Measurements from ENCODE around the gene KCNIP3.
A peak's percentile ranks its signal among the peaks of the same experiment; 100 is the strongest.
"Not testable (repeated sequence)": the region's sequence is repeated elsewhere in the genome, so short reads cannot be mapped to it uniquely, and the experiment has no call there.

KCNIP3 gene

DNA sequence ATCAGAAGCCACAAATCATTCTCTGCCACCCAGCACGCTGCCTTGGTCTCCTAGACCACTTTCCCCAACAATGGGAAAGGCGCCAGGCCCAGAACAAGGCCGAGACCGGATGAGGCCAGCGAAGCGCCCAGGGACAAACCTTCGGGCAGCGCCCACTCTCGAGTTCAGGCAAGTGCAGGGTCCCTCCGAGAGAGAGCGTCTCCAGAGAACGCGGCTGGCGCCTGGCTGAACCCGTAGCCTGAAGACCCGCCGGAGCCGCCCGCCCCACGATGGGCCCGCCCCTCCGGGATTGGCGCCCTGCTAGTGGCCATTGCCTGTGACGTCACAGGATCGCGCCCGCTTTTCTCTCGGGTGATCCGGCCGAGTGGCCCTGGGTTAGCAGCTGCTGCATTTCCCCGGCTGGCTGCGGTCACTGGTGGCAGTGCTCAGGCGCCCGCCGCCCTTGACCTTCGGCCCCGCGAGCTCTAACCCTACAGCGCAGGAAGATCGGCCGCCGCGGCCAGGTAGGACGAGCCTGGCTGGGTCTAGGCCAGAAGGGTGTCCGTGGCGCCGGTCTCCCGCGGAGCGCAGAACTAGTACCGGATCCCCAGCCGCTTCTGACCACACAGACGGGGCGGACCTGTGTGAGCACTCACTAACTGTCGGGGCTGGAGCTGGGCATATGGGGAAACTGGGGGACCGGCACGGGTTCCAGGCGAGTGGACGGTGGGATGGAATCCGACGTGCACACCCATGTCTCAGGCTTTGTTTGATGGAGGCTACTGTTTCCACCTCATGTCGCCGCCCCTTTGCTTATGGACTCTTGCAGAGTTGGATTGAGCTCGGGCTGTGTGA, 105.4 kb downstream of the KCNIP3 start, which contains the start of gene FAHD2A:
Gene FAHD2A (plus strand): TSS at position 339 of the 834 bp plus-strand sequence. CDS start 2,851 bp downstream, outside the sequence.
- Histone ChIP-seq H3K27me3 (ENCODE audit: control insufficient read depth in 5 of 5, insufficient read depth in 4 of 5, low read length in 5 of 5) (no peaks in the 10 kb centered on the region), H3K9me3 (ENCODE audit: control insufficient read depth in 5 of 5, low read length in 5 of 5) (no peaks in the 10 kb centered on the region), H3K9ac (ENCODE audit: low read length in 5 of 5) (peak within 1 kb of the TSS; percentile 81 to 98 (median 92)), H3K4me1 (ENCODE audit: control insufficient read depth in 5 of 5, insufficient read depth in 5 of 5, low read length in 5 of 5) (peaks cover 5 to 25% (median 22%) of the 10 kb centered on the region in 5 donors), H3K27ac (ENCODE audit: low read depth, low read length) (peak within 1 kb of the TSS; percentile 76), H3K36me3 (ENCODE audit: control insufficient read depth in 5 of 5, insufficient read depth in 5 of 5, low read length in 5 of 5) (peaks cover 0 to 6% (median 0%) of the 10 kb centered on the region in 5 donors), H3K4me3 (ENCODE audit: low read depth in 1 of 5, low read length in 5 of 5) (peak within 1 kb of the TSS; percentile 93 to 98 (median 95))

DNA sequence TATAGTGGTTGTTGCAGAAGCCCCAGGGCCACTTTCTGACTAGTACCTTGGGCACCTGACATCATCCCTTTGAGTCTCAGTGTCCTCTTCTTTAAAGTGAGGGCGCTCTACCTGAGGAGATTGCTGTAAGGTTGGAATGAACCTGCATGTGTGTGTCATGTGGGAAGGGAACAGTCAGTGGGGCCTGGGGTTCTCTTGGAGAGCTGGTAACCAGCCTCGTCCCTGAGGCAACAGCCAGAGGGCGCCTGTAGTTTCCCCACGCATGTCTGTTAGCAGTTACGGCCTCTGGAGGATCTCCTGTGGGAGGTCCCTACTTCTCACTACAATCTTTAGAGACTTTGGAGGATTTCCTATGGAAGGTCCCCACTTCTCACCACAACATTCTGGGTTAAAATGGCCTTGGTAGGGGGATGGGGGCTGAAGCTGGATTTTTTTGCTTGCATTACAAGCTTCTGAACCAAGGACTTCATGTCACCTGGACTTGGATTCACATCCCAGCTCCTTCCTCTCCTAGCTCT, 106.1 kb downstream of the KCNIP3 start:
- H3K9me3 ChIP-seq (ENCODE audit: control insufficient read depth in 5 of 5, low read length in 5 of 5); H3K36me3 ChIP-seq (ENCODE audit: control insufficient read depth in 5 of 5, insufficient read depth in 5 of 5, low read length in 5 of 5); H3K27me3 ChIP-seq (ENCODE audit: control insufficient read depth in 5 of 5, insufficient read depth in 4 of 5, low read length in 5 of 5): not testable (repeated sequence)
- H3K4me1 ChIP-seq (ENCODE audit: control insufficient read depth in 5 of 5, insufficient read depth in 5 of 5, low read length in 5 of 5) = peaks cover 5 to 25% (median 22%) of the 10 kb centered on the region in 5 donors
- H3K27ac ChIP-seq (ENCODE audit: low read depth, low read length) = peak overlapping the region; percentile 76
- H3K4me3 ChIP-seq (ENCODE audit: low read depth in 1 of 5, low read length in 5 of 5) = peak overlapping the region; percentile 93 to 98 (median 95)
- peak overlapping the region; percentile 81 to 98 (median 92) for H3K9ac ChIP-seq (ENCODE audit: low read length in 5 of 5)

DNA sequence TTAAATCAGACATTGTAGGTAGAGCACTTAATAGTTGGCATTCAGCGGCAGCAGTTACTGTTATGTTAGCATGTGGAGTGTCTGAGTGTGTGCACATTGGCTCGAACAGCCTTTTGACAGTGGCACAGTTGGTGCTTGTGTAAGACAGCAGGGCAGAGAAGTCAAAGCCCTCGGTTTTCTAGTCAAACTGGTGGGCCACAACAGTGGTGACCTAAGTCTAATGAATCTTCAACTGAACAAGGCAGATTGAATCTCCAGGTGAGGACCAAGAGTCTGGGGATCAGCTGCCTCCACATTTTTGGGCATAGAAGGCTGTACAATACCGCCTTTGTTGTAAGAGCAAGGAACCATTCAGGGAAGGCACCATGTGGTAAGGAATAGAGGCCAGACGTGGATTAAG, 106.7 kb downstream of the KCNIP3 start:
- not testable (repeated sequence) for H3K9me3 ChIP-seq (ENCODE audit: control insufficient read depth in 5 of 5, low read length in 5 of 5); H3K27ac ChIP-seq (ENCODE audit: low read depth, low read length); H3K27me3 ChIP-seq (ENCODE audit: control insufficient read depth in 5 of 5, insufficient read depth in 4 of 5, low read length in 5 of 5); H3K36me3 ChIP-seq (ENCODE audit: control insufficient read depth in 5 of 5, insufficient read depth in 5 of 5, low read length in 5 of 5)
- Histone ChIP-seq H3K4me1 (ENCODE audit: control insufficient read depth in 5 of 5, insufficient read depth in 5 of 5, low read length in 5 of 5) (peaks cover 5 to 25% (median 22%) of the 10 kb centered on the region in 5 donors), H3K4me3 (ENCODE audit: low read depth in 1 of 5, low read length in 5 of 5) (peak overlapping the region in 3 of 5 donors; percentile 28 to 97 (median 95)), H3K9ac (ENCODE audit: low read length in 5 of 5) (peak overlapping the region in 1 of 5 donors; percentile 92)

DNA sequence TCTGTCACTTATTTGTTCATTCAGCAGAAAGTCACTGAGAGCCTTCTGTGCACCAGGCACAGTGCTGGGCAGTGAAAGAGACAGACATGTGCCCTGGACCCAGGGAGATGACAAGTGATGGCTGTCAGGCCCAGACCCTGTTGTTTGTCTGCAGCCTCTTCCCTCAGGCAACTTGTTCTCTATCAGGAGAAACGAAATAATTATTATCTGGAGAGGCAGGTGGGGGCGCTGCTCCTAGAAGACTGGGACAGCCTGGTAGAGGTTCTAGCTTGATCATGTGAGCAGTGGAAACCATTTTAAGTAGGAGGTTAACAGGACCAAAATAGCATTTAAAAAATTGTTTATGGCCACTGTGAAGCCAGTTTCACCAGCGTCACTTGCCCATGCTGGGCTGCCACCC, 107.5 kb downstream of the KCNIP3 start:
- H3K9me3 ChIP-seq (ENCODE audit: control insufficient read depth in 5 of 5, low read length in 5 of 5); H3K27me3 ChIP-seq (ENCODE audit: control insufficient read depth in 5 of 5, insufficient read depth in 4 of 5, low read length in 5 of 5); H3K4me3 ChIP-seq (ENCODE audit: low read depth in 1 of 5, low read length in 5 of 5); H3K9ac ChIP-seq (ENCODE audit: low read length in 5 of 5); H3K36me3 ChIP-seq (ENCODE audit: control insufficient read depth in 5 of 5, insufficient read depth in 5 of 5, low read length in 5 of 5); H3K27ac ChIP-seq (ENCODE audit: low read depth, low read length): not testable (repeated sequence)
- H3K4me1 ChIP-seq (ENCODE audit: control insufficient read depth in 5 of 5, insufficient read depth in 5 of 5, low read length in 5 of 5) = peaks cover 5 to 25% (median 22%) of the 10 kb centered on the region in 5 donors

DNA sequence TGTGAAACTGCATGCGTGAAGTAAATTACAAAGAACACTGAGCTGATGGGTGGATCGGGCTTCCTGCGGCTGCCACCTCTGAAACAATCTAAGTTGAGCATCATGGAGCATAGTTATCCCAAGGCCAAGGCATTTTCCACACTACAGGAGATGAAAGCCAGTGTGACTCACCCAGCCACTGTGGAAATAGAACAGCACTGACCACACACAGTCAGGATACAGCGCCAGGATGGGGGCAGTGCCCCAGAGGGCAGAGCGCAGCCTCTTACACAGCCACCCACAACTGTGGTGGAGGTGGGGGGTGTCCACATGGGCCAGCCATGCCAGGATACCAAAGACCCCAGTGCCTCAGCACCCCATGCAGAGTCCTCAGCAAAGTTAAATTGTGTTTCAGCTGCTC, 114.1 kb downstream of the KCNIP3 start:
- H3K27me3 ChIP-seq (ENCODE audit: control insufficient read depth in 5 of 5, insufficient read depth in 4 of 5, low read length in 5 of 5); H3K27ac ChIP-seq (ENCODE audit: low read depth, low read length); H3K4me3 ChIP-seq (ENCODE audit: low read depth in 1 of 5, low read length in 5 of 5); H3K4me1 ChIP-seq (ENCODE audit: control insufficient read depth in 5 of 5, insufficient read depth in 5 of 5, low read length in 5 of 5); H3K9ac ChIP-seq (ENCODE audit: low read length in 5 of 5); H3K9me3 ChIP-seq (ENCODE audit: control insufficient read depth in 5 of 5, low read length in 5 of 5): not testable (repeated sequence)
- H3K36me3 ChIP-seq (ENCODE audit: control insufficient read depth in 5 of 5, insufficient read depth in 5 of 5, low read length in 5 of 5) = peaks cover 0 to 31% (median 3%) of the 10 kb centered on the region in 5 donors

DNA sequence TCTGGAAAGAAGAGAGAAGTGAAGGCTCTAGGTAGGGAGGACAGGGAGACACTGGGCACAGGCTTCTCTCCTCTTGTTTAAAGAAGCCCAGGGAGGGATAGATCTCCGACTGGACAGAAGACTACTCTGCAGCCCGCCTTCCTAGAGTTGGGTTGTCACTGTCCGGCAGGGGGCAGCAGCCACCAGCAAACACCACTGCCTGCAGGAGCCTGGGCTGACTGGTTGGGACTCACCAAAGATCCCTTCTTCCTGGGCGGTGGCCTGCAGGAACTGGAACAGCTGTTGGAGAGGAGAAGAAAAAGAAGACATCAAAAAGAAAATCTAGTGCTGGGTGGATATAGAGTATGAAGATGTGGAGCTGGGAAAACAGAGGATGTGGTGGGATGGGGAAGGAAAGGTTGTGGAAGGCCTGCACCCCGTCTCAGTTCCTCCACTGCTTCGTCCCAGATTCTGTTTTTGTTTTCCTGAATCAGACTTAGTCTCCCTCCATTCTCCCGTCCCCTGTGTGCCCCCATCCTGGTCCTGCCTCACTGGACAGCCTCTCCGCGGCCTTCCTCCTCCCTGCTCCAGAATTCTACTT, 117.0 kb downstream of the KCNIP3 start:
- H3K9me3 ChIP-seq (ENCODE audit: control insufficient read depth in 5 of 5, low read length in 5 of 5); H3K27me3 ChIP-seq (ENCODE audit: control insufficient read depth in 5 of 5, insufficient read depth in 4 of 5, low read length in 5 of 5); H3K27ac ChIP-seq (ENCODE audit: low read depth, low read length); H3K4me3 ChIP-seq (ENCODE audit: low read depth in 1 of 5, low read length in 5 of 5); H3K4me1 ChIP-seq (ENCODE audit: control insufficient read depth in 5 of 5, insufficient read depth in 5 of 5, low read length in 5 of 5); H3K9ac ChIP-seq (ENCODE audit: low read length in 5 of 5): not testable (repeated sequence)
- peaks cover 0 to 25% (median 0%) of the 10 kb centered on the region in 5 donors for H3K36me3 ChIP-seq (ENCODE audit: control insufficient read depth in 5 of 5, insufficient read depth in 5 of 5, low read length in 5 of 5)

DNA sequence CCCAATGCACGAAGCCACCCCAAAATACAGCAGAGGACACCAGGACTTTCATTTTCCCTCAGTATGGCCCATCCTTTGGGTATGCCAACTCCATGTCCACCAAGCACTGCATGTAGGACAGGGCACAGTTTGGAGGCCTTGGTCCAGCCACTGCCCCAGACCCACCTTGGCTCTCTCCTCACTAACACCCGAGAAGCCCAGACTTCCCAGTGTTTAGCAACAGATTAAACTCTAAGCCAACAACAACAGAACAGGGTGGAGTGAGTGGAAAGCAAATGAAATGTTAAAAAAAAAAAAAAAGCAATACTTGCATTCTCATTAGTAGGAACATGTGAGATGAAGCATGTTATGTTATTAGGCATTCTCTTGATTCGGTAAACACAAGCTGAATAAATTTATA, 118.0 kb downstream of the KCNIP3 start:
- H3K4me3 ChIP-seq (ENCODE audit: low read depth in 1 of 5, low read length in 5 of 5); H3K9me3 ChIP-seq (ENCODE audit: control insufficient read depth in 5 of 5, low read length in 5 of 5); H3K27ac ChIP-seq (ENCODE audit: low read depth, low read length); H3K9ac ChIP-seq (ENCODE audit: low read length in 5 of 5); H3K27me3 ChIP-seq (ENCODE audit: control insufficient read depth in 5 of 5, insufficient read depth in 4 of 5, low read length in 5 of 5); H3K4me1 ChIP-seq (ENCODE audit: control insufficient read depth in 5 of 5, insufficient read depth in 5 of 5, low read length in 5 of 5): not testable (repeated sequence)
- peaks cover 0 to 24% (median 0%) of the 10 kb centered on the region in 5 donors for H3K36me3 ChIP-seq (ENCODE audit: control insufficient read depth in 5 of 5, insufficient read depth in 5 of 5, low read length in 5 of 5)

DNA sequence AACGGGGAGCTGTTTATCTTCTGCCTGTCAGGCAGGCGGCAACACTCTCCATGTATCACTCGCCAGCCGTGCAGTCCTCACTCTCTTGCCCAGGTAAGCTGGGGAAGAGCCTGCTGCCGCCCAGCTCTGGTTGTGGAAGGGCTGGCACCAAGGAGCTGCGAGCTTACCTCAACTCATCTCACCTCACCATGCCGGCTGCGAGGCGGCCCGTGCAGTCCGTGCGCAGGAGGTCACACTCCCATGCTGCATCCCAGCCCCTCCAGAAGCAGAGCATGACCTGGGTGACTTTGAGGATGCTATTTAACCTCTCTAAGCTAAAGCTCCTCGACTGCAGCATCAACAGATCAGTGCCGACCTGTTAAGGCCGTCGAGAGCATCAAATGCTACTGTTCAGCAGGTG, 118.4 kb downstream of the KCNIP3 start:
- not testable (repeated sequence) for H3K27me3 ChIP-seq (ENCODE audit: control insufficient read depth in 5 of 5, insufficient read depth in 4 of 5, low read length in 5 of 5); H3K4me1 ChIP-seq (ENCODE audit: control insufficient read depth in 5 of 5, insufficient read depth in 5 of 5, low read length in 5 of 5); H3K9me3 ChIP-seq (ENCODE audit: control insufficient read depth in 5 of 5, low read length in 5 of 5); H3K9ac ChIP-seq (ENCODE audit: low read length in 5 of 5); H3K27ac ChIP-seq (ENCODE audit: low read depth, low read length); H3K4me3 ChIP-seq (ENCODE audit: low read depth in 1 of 5, low read length in 5 of 5)
- H3K36me3 ChIP-seq (ENCODE audit: control insufficient read depth in 5 of 5, insufficient read depth in 5 of 5, low read length in 5 of 5) = peaks cover 0 to 20% (median 0%) of the 10 kb centered on the region in 5 donors

DNA sequence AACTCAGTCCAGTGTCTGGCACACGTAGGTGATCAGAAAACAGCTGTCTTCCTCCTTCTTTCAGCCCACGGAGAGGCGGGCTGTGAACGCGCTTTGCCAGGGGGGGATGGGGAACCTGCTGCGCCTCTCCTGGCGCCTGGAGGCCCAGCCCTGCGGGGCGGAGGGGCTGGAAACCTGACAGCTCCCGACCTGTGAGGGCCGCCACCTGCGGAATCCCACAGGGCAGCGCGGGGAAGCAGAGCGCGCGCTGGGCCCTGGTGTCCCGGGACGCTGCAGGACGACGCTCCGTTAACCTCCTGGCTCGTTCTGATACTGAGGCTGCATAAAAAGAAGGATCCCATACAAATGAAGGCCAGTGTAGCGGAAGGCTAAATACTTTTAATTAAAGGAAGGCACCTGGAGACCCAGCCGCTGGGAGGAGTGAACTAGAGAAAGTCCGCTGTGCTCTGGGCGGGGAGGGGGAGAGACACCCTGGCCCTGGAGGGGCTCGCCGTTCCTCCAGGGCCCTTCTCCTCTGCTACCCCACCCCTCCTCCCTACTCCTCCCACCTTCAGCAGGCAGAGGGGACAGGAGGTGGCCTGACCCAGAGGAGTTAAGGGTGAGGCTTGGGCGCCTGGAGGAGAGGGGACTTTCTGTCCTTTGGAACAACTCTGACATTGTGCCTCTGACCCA, 130.2 kb downstream of the KCNIP3 start:
- H3K4me1 ChIP-seq (ENCODE audit: control insufficient read depth in 5 of 5, insufficient read depth in 5 of 5, low read length in 5 of 5); H3K27me3 ChIP-seq (ENCODE audit: control insufficient read depth in 5 of 5, insufficient read depth in 4 of 5, low read length in 5 of 5); H3K36me3 ChIP-seq (ENCODE audit: control insufficient read depth in 5 of 5, insufficient read depth in 5 of 5, low read length in 5 of 5); H3K4me3 ChIP-seq (ENCODE audit: low read depth in 1 of 5, low read length in 5 of 5); H3K9me3 ChIP-seq (ENCODE audit: control insufficient read depth in 5 of 5, low read length in 5 of 5); H3K9ac ChIP-seq (ENCODE audit: low read length in 5 of 5); H3K27ac ChIP-seq (ENCODE audit: low read depth, low read length): not testable (repeated sequence)

Measured in subcutaneous abdominal adipose tissue (tissue), 5 donors.